ENCODE data around the gene SYNE1. TPM values are rescaled to one million over a fixed set of nuclear protein-coding genes. Genes with fewer than 3 reads are reported as not detected.

SYNE1 gene
- total and polyA plus RNA-seq, 7 donors: 7.2 to 203 (median 86.4) TPM

- H3K4me3 ChIP-seq: no peak overlapping the region
- no peaks in the 10 kb centered on the region for H3K9me3 ChIP-seq
- H3K27ac ChIP-seq: no peak overlapping the region
- TF ChIP-seq EP300 (IDR thresholded peaks at IDR 0.05) (no peak), POLR2AphosphoS5 (IDR thresholded peaks at IDR 0.05) (no peak), POLR2A (IDR thresholded peaks at IDR 0.05) (no peak), CTCF (IDR thresholded peaks at IDR 0.05) (no peak)
- 88 to 92% methylated on average over 14 of the region's 14 CpGs for WGBS, 2 donors
- no peaks in the 10 kb centered on the region for H3K27me3 ChIP-seq
- H3K36me3 ChIP-seq: no peaks in the 10 kb centered on the region
- H3K4me1 ChIP-seq: peaks cover 0 to 14% (median 4%) of the 10 kb centered on the region in 4 donors
- DNase-seq: no peak
- intact Hi-C loops (cut with DNase I): no loop called here
Observed at GRCh38 chr6:152098683-152099082, 538.5 kb downstream of the SYNE1 start.

- Histone ChIP-seq H3K9me3 (no peaks in the 10 kb centered on the region), H3K27me3 (no peaks in the 10 kb centered on the region), H3K4me1 (peaks cover 0 to 14% (median 4%) of the 10 kb centered on the region in 4 donors), H3K27ac (no peak overlapping the region), H3K4me3 (no peak overlapping the region), H3K36me3 (no peaks in the 10 kb centered on the region)
- WGBS, 2 donors: 58 to 70% methylated on average over 5 of the region's 5 CpGs
- no peak for DNase-seq
- intact Hi-C loops (cut with DNase I): no loop called here
- TF ChIP-seq POLR2AphosphoS5 (IDR thresholded peaks at IDR 0.05): peak in 1 of 4 donors; percentile 9
- TF ChIP-seq POLR2A (IDR thresholded peaks at IDR 0.05): no peak
Observed at GRCh38 chr6:152096863-152097496, 540.2 kb downstream of the SYNE1 start.

- H3K27ac ChIP-seq: peak overlapping the region; percentile 17 to 59 (median 41)
- TF ChIP-seq EP300 (IDR thresholded peaks at IDR 0.05) (no peak), POLR2AphosphoS5 (IDR thresholded peaks at IDR 0.05) (peak in 2 of 4 donors; percentile 27 to 69)
- 48 to 75% methylated on average over 3 of the region's 3 CpGs for WGBS, 2 donors
- no peaks in the 10 kb centered on the region for H3K27me3 ChIP-seq
- intact Hi-C loops (cut with DNase I): no loop called here
- no peaks in the 10 kb centered on the region for H3K36me3 ChIP-seq
- H3K4me1 ChIP-seq: peaks cover 0 to 14% (median 4%) of the 10 kb centered on the region in 4 donors
- no peaks in the 10 kb centered on the region for H3K9me3 ChIP-seq
- H3K4me3 ChIP-seq: no peak overlapping the region
- DNase-seq: peak; percentile 85
Observed at GRCh38 chr6:152094992-152095592, 542.1 kb downstream of the SYNE1 start.

- TF ChIP-seq POLR2A (IDR thresholded peaks at IDR 0.05): no peak
- TF ChIP-seq CTCF (IDR thresholded peaks at IDR 0.05): no peak
- TF ChIP-seq POLR2AphosphoS5 (IDR thresholded peaks at IDR 0.05): no peak
- no peak for TF ChIP-seq EP300 (IDR thresholded peaks at IDR 0.05)
- no peak overlapping the region for H3K27ac ChIP-seq
- no peaks in the 10 kb centered on the region for H3K27me3 ChIP-seq
- WGBS, 2 donors: 84 to 91% methylated on average over 4 of the region's 4 CpGs
- no peaks in the 10 kb centered on the region for H3K9me3 ChIP-seq
- intact Hi-C loops (cut with DNase I): no loop called here
- no peak overlapping the region for H3K4me3 ChIP-seq
- peaks cover 0 to 9% (median 4%) of the 10 kb centered on the region in 4 donors for H3K4me1 ChIP-seq
- no peak for DNase-seq
- H3K36me3 ChIP-seq: no peaks in the 10 kb centered on the region
Observed at GRCh38 chr6:152094276-152094675, 542.9 kb downstream of the SYNE1 start.

- Histone ChIP-seq H3K4me3 (no peak overlapping the region), H3K27me3 (no peaks in the 10 kb centered on the region), H3K4me1 (peaks cover 0 to 9% (median 4%) of the 10 kb centered on the region in 4 donors), H3K36me3 (no peaks in the 10 kb centered on the region), H3K9me3 (no peaks in the 10 kb centered on the region), H3K27ac (no peak overlapping the region)
- TF ChIP-seq CTCF (IDR thresholded peaks at IDR 0.05) (no peak), EP300 (IDR thresholded peaks at IDR 0.05) (no peak), POLR2AphosphoS5 (IDR thresholded peaks at IDR 0.05) (no peak), POLR2A (IDR thresholded peaks at IDR 0.05) (no peak)
- intact Hi-C loops (cut with DNase I): no loop called here
- WGBS, 2 donors: 79% methylated on average over 6 of the region's 6 CpGs
- no peak for DNase-seq
Observed at GRCh38 chr6:152093711-152094110, 543.5 kb downstream of the SYNE1 start.

Measured in sigmoid colon (tissue), 7 donors.